HG02943 (cell line): Measurements from ENCODE around the gene NVL.
"Not testable (repeated sequence)": the region's sequence is repeated elsewhere in the genome, so short reads cannot be mapped to it uniquely, and the experiment has no call there.

Source experiments
- ATAC-seq: cut with Tn5 transposase; IDR thresholded peaks from one replicate; pipeline ENCODE4 v1.9.1; 2021; ENCODE audit warnings: mild to moderate bottlenecking, low read depth, moderate library complexity; ENCODE audit not compliant: unreplicated experiment

The NVL gene

GRCh38 chr1:224238212-224238611 lies 91.8 kb downstream of the NVL start:
- ATAC-seq, result no peak

DNA sequence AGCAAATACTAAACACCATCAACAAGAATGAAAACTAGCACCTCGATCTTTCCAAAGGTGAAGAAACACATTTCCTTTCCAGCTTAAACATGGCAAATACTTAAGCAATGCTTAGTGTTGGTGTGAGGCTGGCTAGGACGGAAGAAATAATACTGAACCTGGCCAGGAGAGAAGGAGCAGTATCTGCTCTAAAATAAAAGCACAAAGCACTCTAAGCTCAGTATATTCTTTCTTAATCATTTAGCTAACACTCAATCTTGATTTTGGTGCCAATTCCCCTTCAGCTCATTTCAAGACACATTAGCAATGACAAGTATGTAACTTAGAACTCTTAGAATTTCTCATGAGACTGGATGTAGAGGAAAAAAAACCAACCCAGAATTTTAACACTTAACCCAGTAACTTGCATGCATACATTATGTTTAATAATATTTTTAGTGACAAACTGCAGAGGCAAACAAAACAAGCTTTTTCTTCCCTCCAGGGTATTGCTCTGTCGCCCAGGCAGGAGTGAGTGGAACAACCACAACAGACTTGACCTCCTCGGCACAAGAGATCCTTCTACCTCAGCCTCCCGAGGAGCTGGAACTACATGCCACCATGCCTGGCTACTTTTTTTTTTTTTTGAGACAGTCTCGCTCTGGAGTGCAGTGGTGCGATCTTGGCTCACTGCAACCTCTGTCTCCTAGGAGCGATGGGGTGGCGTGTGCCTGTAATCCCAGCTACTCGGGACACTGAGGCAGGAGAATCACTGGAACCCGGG lies 92.7 kb downstream of the NVL start:
- ATAC-seq, result no peak

DNA sequence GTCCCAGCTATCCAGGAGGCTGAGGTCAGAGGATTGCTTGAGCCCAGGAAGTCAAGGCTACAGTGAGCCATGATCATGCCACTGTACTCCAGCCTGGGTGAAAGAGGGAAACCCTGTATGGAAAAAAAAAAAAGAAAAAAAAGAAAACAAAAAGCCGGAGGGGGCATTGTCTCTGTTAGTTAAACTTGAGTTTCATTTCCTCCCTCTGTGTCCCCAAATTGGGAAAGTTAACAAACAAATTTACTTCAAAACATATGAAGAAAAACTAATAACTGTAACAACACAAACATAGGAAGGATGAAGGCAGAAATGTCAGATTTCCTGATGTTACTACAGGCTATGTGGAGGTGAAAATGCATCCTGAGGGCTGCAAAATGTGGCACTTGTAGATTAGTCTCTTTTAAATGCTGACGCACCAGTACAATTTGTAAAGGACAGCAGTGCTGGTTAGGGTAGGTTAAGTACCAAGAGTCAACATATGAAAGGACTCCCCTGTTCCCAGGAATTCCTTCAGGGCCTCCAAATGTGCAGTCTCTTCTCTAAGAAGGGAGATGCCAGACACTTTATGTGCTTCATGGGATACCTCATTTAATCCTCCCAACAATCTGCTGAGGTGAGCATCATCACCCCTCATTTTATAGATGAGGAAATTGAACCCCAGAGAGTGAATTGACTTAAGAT lies 94.0 kb downstream of the NVL start:
- ATAC-seq, result no peak

GRCh38 chr1:224234017-224234416 lies 96.0 kb downstream of the NVL start:
- no peak for ATAC-seq

- ATAC-seq, result no peak
Measured at GRCh38 chr1:224226849-224227502, 103.0 kb downstream of the NVL start.

- no peak for ATAC-seq
Measured at GRCh38 chr1:224223819-224224714, 105.9 kb downstream of the NVL start.

DNA sequence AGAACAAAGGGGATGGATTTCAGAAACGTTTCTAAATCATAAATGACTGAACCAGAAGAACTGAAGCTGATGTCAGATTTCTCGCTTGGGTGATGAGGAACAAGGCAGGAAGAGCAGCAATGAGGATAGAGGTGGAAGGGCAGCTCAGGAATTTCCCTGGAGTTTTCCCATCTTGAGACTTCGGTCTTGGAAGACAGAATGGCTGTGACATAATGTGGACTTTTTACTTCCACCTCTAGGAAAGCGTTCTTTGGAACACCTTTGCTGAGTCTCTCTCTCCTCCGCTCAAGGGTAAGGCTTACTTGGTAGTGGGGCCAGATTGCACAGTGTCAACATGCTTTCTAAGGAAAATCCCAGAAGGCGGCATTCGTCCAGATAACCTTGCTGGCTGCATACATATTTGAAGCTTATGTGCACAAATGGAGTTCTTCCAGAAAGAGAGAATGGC lies 110.3 kb downstream of the NVL start:
- no peak for ATAC-seq

DNA sequence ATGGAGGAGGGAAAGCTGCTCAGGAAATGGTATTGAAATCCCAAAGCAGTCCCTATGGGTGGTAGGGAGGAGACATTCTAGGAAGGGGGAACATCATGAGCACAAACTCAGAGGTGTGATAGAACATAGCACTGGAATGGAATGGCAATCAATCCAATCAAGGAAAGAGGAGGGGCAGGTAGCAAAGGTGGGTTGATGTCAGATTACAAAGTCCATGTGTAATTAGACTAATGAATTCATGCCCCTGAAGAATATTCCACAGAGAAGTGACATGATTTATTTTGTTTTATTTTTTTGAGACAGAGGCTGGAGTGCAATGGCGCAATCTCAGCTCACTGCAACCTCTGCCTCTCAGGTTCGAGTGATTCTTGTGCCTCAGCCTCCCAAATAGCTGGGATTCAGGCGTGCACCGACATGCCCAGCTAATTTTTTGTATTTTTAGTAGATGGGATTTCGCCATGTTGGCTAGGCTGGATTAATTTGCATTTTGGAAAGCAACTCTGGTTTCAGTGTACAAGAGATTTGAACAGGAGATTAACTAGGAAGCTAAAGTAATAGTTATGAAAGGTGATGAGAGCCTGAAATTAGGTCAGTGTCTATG lies 110.9 kb downstream of the NVL start:
- no peak for ATAC-seq

- ATAC-seq, result no peak
Measured at GRCh38 chr1:224217655-224218623, 112.0 kb downstream of the NVL start.

DNA sequence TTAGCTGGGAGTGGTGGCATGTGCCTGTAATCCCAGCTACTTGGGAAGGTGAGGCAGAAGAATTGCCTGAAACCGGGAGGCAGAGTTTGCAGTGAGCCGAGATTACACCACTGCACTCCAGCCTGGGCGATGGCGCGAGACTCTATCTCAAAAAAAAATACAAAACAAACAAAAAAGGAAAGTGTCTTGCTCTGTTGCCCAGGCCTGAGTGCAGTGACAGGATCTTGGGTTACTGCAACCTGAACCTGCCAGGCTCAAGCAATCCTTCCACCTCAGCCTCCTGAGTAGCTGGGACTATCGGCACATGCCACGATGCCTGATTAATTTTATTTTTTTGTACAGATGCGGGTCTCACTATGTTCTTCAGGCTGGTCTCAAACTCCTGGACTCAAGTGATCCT lies 113.6 kb downstream of the NVL start:
- ATAC-seq, result no peak

DNA sequence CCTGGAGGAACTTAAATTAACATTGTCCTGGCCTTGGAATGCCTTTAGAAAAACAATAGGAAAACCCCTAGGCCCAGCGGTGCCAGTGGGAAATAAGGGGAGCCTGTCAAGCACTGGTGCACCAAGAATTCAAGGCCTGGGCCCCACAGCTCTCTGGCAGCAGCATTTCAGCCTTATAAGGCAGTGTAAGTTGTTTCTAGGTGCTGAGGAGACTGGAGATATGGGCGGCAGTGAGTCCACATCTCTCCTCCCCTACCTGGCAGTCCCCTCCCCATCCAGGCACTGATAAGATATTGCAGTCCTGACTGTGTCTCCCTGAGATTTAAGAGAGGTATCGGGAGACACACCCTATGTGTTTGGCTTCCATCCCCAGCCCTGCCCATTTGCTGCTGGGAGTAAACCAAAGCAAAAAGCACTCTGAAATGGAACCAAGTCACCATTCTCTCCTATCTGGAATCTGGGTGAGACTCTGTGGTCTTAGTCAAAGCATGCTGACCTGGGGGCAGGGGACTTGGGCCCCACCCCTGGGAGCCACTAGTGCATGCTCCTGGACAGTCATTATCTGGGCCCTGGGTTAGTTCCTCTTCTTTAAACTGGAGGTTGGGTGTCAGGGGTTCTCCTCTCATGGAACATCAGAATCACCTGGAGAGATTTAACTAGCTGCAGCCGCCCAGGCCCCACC lies 116.4 kb downstream of the NVL start:
- no peak for ATAC-seq

DNA sequence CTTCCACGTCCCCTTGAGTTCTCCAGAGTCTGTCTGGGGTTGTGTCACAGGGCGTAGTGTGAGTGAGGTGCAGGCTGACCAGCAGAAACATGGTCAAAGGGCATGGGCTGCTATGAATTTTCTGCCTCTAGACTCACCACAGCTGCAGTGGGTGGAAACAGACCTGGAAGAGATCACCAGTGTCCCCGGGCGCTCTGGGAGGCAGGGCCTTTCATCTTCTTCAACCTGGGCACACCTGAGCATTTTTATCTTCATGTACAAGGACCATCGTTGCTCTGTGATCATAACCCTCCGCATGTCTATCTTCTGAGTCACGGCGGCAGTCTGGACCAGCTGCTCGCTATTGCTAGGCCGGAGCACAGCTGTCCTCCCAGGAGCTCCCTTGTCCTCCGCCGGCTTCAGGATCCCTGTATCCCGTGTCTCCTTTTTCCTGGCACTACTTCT lies 117.3 kb downstream of the NVL start:
- no peak for ATAC-seq

DNA sequence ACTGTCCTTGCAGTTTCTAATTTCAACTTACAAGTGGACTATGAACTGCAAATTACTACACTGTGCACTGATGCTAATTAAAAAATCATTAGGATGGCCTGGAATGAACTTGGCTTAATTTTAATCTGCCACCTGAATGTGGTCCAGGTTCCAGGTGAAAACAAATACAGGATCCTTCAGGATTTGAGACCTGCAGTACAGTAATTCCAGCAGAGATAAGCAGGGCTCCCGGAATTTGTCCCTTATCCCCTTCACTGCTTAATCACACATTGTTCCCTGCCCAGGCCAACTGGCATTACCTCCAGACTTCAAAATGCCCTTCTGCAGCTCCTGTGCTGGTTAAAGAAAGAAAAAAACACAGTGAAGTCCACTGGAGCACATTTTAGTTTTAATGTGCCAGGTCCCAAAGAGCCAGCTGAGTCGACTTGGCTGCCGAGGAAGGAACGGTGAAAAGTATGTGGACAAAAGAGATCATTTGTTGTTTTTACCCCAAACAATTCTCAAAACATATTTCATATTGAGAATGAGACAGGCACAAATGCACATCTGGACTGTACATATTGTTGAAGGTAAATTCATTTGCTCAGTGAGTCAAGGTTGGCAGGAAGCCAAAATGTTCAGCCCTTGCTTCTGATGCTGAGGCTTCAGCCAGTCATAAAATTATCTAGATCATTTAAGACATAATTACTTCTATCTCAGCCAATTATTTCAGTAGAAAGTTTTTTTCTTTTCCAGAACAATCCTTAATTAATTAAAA lies 118.6 kb downstream of the NVL start:
- ATAC-seq, result no peak

DNA sequence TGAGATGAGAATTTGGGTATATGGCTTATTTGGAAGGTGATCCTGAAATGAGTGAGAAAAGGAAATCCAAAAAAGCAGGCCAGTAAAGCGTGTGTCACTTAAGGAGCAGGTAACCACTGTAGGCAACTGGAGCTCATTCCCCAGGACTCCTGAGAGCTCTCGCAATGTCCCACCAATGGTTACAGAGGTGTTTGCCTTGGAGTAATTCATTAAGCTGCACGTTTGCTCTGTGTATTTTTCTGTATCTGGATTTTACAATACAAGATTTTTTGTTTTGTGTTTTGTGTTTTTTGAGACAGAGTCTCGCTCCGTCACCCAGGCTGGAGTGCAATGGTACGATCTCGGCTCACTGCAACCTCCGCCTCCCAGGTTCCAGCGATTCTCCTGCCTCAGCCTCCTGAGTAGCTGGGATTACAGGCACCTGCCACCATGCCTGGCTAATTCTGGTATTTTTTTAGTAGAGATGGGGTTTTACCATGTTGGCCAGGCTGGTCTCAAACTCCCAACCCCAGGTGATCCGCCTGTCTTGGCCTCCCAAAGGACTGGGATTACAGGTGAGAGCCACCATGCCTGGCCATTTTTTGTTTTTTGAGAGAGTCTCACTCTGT lies 123.9 kb downstream of the NVL start:
- not testable (repeated sequence) for ATAC-seq

GRCh38 chr1:224205438-224205840 lies 124.5 kb downstream of the NVL start:
- no peak for ATAC-seq

DNA sequence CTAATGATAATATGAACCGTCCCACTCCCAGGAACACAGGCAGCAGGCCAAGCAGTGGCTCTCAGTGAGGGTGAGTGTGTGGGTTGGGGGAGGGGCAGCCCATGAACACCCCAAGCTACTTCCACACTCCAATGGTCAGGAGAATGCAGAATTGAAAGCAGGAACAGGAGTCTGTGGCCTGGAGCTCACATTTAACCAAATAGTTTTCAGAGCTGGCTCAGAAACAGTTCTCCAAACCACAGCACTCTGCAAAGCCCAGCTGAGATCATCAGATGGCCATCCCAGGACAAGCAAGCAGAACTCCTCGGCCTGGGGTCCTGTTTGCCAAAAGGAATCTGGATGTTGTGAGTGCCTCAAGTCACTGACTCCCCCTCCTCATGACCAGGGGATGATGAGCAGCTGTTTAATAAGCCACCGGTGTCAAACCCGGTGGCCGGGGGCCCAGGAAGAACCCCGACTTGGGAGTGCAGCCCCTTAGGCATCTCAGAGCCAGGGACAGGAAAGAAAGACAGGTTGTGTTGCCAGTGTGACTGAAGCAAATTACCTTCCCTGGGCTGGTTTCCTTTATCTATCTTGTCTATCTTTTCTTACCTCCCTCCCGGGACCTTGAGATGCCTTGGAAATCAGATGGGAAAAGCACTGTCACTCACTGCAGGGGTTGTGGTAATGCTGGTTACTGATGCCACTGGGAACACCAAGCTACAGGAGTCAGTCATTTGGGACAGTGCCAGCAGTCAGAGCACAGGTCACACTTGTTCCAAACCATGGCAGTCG lies 126.5 kb downstream of the NVL start:
- ATAC-seq, result no peak

DNA sequence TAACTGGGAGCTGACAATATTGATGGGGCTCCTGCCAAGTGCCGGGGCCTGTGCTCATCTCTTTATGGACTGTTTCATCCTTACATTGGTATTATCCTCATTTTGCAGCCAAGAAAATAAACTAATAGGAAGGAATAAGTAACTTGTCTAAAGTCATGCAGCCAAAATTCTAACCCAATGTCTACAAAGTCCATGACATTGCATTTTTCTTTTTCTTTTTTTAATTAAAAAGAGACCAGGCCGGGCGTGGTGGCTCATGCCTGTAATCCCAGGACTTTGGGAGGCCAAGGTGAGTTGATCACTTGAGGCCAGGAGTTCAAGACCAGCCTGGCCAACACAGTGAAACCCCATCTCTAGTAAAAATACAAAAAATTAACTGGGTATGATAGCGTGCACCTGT lies 128.1 kb downstream of the NVL start:
- ATAC-seq, result no peak
